H9 (cell line): Measurements from ENCODE around the gene ISG20L2. TPM values are rescaled to one million over a fixed set of nuclear protein-coding genes. Genes with fewer than 3 reads are reported as not detected.

Experiments
- DNase-seq: peaks from one replicate; pipeline ENCODE4 v3.0.0-alpha.2; 2017
- H2AFZ ChIP-seq: one replicate; pipeline ENCODE4 v1.6.1; 2013; ENCODE audit warnings: mild to moderate bottlenecking, low read length, control low read depth, moderate library complexity
- H2AK5ac ChIP-seq: 2 replicates; pipeline ENCODE4 v1.6.1; 2013; ENCODE audit warnings: low read length, control low read depth, mixed read lengths; ENCODE audit not compliant: insufficient read length
- H2BK120ac ChIP-seq: one replicate; pipeline ENCODE4 v1.6.1; 2013; ENCODE audit warnings: low read depth, mild to moderate bottlenecking, low read length, control low read depth, inconsistent platforms; ENCODE audit not compliant: poor library complexity, severe bottlenecking
- H2BK12ac ChIP-seq: 2 replicates; pipeline ENCODE4 v1.6.1; 2013; ENCODE audit warnings: low read length, control low read depth, mixed read lengths, low read depth; ENCODE audit not compliant: insufficient read length
- H2BK15ac ChIP-seq: 2 replicates; pipeline ENCODE4 v1.6.1; 2013; ENCODE audit warnings: low read depth, low read length, control low read depth
- H2BK20ac ChIP-seq: one replicate; pipeline ENCODE4 v1.6.1; 2013; ENCODE audit warnings: low read depth, mild to moderate bottlenecking, low read length, control low read depth, inconsistent platforms; ENCODE audit not compliant: poor library complexity, severe bottlenecking
- H2BK5ac ChIP-seq: 2 replicates; pipeline ENCODE4 v1.6.1; 2013; ENCODE audit warnings: low read length, control low read depth, mixed read lengths; ENCODE audit not compliant: insufficient read length
- H3K14ac ChIP-seq: 2 replicates; pipeline ENCODE4 v1.6.1; 2013; ENCODE audit warnings: low read length, control low read depth; ENCODE audit not compliant: insufficient read depth
- H3K18ac ChIP-seq: 2 replicates; pipeline ENCODE4 v1.6.1; 2013; ENCODE audit warnings: low read depth, mild to moderate bottlenecking, mixed read lengths, low read length, control low read depth; ENCODE audit not compliant: insufficient read length
- H3K23ac ChIP-seq: 2 replicates; pipeline ENCODE4 v1.6.1; 2013; ENCODE audit warnings: low read length, control low read depth, mixed read lengths, low read depth; ENCODE audit not compliant: insufficient read length
- H3K23me2 ChIP-seq: 2 replicates; pipeline ENCODE4 v1.6.1; 2013; ENCODE audit warnings: low read depth, mild to moderate bottlenecking, mixed read lengths, low read length, control low read depth; ENCODE audit not compliant: insufficient read length, poor library complexity, severe bottlenecking
- H3K27ac ChIP-seq: 2 replicates; pipeline ENCODE4 v1.5.1; 2013; ENCODE audit warnings: low read length, control low read depth, mixed read lengths, low read depth; ENCODE audit not compliant: insufficient read length
- H3K27me3 ChIP-seq: 2 replicates; pipeline ENCODE4 v1.6.1; 2013; ENCODE audit warnings: low read length, control low read depth, inconsistent platforms; ENCODE audit not compliant: insufficient read depth
- H3K4ac ChIP-seq: 2 replicates; pipeline ENCODE4 v1.6.1; 2013; ENCODE audit warnings: low read depth, mild to moderate bottlenecking, control low read depth, inconsistent platforms, low read length, moderate library complexity
- H3K4me1 ChIP-seq: 2 replicates; pipeline ENCODE4 v1.6.1; 2013; ENCODE audit warnings: low read length, control low read depth, inconsistent platforms; ENCODE audit not compliant: insufficient read depth
- H3K4me2 ChIP-seq: 2 replicates; pipeline ENCODE4 v1.6.1; 2013; ENCODE audit warnings: low read length, control low read depth, mixed read lengths; ENCODE audit not compliant: insufficient read length, insufficient read depth
- H3K56ac ChIP-seq: 2 replicates; pipeline ENCODE4 v1.6.1; 2013; ENCODE audit warnings: low read depth, mild to moderate bottlenecking, mixed read lengths, low read length, control low read depth; ENCODE audit not compliant: insufficient read length
- H3K79me1 ChIP-seq: 2 replicates; pipeline ENCODE4 v1.6.1; 2013; ENCODE audit warnings: low read depth, mild to moderate bottlenecking, moderate library complexity, low read length, control low read depth, inconsistent platforms; ENCODE audit not compliant: insufficient read depth, poor library complexity, severe bottlenecking
- H3K79me2 ChIP-seq: 2 replicates; pipeline ENCODE4 v1.6.1; 2013; ENCODE audit warnings: low read length, control low read depth, inconsistent platforms; ENCODE audit not compliant: insufficient read depth
- H3K9ac ChIP-seq: 2 replicates; pipeline ENCODE4 v1.6.1; 2013; ENCODE audit warnings: low read length, control low read depth, mixed read lengths; ENCODE audit not compliant: insufficient read length; ENCODE audit errors: extremely low read depth
- H3K9me3 ChIP-seq: one replicate; pipeline ENCODE4 v1.6.1; 2013; ENCODE audit warnings: low read depth, low read length, inconsistent platforms; ENCODE audit not compliant: control insufficient read depth
- H3T11ph ChIP-seq: one replicate; pipeline ENCODE4 v1.6.1; 2013; ENCODE audit warnings: mild to moderate bottlenecking, low read length, control low read depth, inconsistent platforms
- H4K20me1 ChIP-seq: one replicate; pipeline ENCODE4 v1.6.1; 2013; ENCODE audit not compliant: control insufficient read depth, insufficient read length, insufficient read depth
- H4K5ac ChIP-seq: 2 replicates; pipeline ENCODE4 v1.6.1; 2013; ENCODE audit warnings: low read depth, mild to moderate bottlenecking, mixed read lengths, low read length, control low read depth; ENCODE audit not compliant: insufficient read length
- H4K8ac ChIP-seq: replicated peaks from 2 replicates; pipeline ENCODE4 v1.6.1; 2013; ENCODE audit warnings: low read length, control low read depth, mixed read lengths, low read depth; ENCODE audit not compliant: insufficient read length
- H4K91ac ChIP-seq: 2 replicates; pipeline ENCODE4 v1.6.1; 2013; ENCODE audit warnings: low read depth, mild to moderate bottlenecking, moderate library complexity, mixed read lengths, low read length, control low read depth; ENCODE audit not compliant: insufficient read length
- H3K27ac Mint-ChIP-seq, 3 experiments: 2 replicates in 2 of 3; 3 replicates in 1 of 3; pipeline ENCODE4 v1.8.0; 2020 to 2021; ENCODE audit warnings: mixed read lengths in 3 of 3, mild to moderate bottlenecking in 1 of 3, moderate library complexity in 1 of 3
- H3K27me3 Mint-ChIP-seq: 2 replicates; pipeline ENCODE4 v1.8.0; 2021; ENCODE audit warnings: low read depth, mild to moderate bottlenecking, moderate library complexity, mixed read lengths
- H3K36me3 Mint-ChIP-seq, 3 experiments: 2 replicates in 2 of 3; 3 replicates in 1 of 3; pipeline ENCODE4 v1.8.0; 2020 to 2021; ENCODE audit warnings: low read depth in 3 of 3, mixed read lengths in 3 of 3; ENCODE audit not compliant: insufficient read depth in 1 of 3
- H3K4me1 Mint-ChIP-seq, 2 experiments: 2 replicates each; pipeline ENCODE4 v1.8.0; 2020; ENCODE audit warnings: mixed read lengths in 2 of 2
- H3K4me3 Mint-ChIP-seq, 2 experiments: 2 replicates in 1 of 2; 3 replicates in 1 of 2; pipeline ENCODE4 v1.8.0; 2020 to 2021; ENCODE audit warnings: mild to moderate bottlenecking in 2 of 2, mixed read lengths in 2 of 2, moderate library complexity in 1 of 2
- H3K9me3 Mint-ChIP-seq, 2 experiments: 2 replicates in 1 of 2; 3 replicates in 1 of 2; pipeline ENCODE4 v1.8.0; 2020; ENCODE audit warnings: mild to moderate bottlenecking in 2 of 2, mixed read lengths in 2 of 2, moderate library complexity in 1 of 2
- CTCF ChIP-seq: fragments of 200-600 bp; sonication (generic); conservative IDR thresholded peaks from 3 replicates; pipeline ENCODE4 v1.8.0; 2021; ENCODE audit warnings: antibody characterized with exemption, mild to moderate bottlenecking
- WGBS: extraction: QIAGEN DNeasy Blood & Tissue Kit; methylation state at CpG from one replicate; pipeline ENCODE4 v1.1.7; 2013; ENCODE audit warnings: missing lambda C conversion rate, low lambda C conversion rate, mixed read lengths; ENCODE audit not compliant: insufficient read length; ENCODE audit errors: extremely low coverage; 5-methylcytosine and 5-hydroxymethylcytosine counted together
- total RNA-seq: library from RNA; stranded (reverse); gene quantifications from 2 replicates; pipeline ENCODE4 v1.2.1, GENCODE V29; 2021

Gene ISG20L2
- total RNA-seq, 1 experiment from 2014 or later, result 57.6 TPM

DNA sequence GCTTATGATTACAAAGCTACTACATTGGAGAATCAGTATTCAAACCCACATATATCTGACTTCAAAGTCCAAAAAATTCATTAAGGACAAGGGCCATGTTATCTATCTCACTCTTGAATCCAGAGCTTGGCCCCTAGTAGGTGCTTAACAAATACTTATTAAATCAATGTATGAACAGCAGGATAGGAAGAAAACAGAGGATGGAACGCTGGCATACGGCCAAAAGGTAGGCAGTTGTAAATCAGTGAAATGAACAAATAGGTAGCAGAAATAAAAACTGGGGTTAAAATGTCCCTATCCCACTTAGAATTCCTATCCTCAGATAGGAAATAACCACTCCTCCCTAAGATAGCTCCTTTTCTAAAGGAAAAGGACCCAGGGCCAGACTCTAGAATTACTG, 10.3 kb upstream of the ISG20L2 start:
- peak overlapping the region; percentile 6 to 67; a peak in 2 of 5 replicates for H3K4me3 Mint-ChIP-seq
- H3K18ac ChIP-seq, result no peak overlapping the region
- DNase-seq, result no peak
- no peak overlapping the region for H3K4ac ChIP-seq
- H4K91ac ChIP-seq, result no peak overlapping the region
- H3K79me2 ChIP-seq, result no peaks in the 10 kb centered on the region
- H2AK5ac ChIP-seq, result no peak overlapping the region
- no peak overlapping the region for H2BK12ac ChIP-seq
- H3K4me2 ChIP-seq, result no peak overlapping the region
- peaks cover 11 to 37% (median 28%) of the 10 kb centered on the region in 3 experiments; a peak in 6 of 7 replicates for H3K36me3 Mint-ChIP-seq
- peaks cover 5% of the 10 kb centered on the region for H3K23me2 ChIP-seq
- H3K9ac ChIP-seq, result no peak overlapping the region
- no peak overlapping the region for H2AFZ ChIP-seq
- no peak for TF ChIP-seq CTCF
- no peak overlapping the region for H3K27ac Mint-ChIP-seq
- no peak overlapping the region for H3K23ac ChIP-seq
- no peaks in the 10 kb centered on the region for H3K9me3 ChIP-seq
- no peaks in the 10 kb centered on the region for H3K79me1 ChIP-seq
- H4K20me1 ChIP-seq, result no peaks in the 10 kb centered on the region
- H3K27me3 ChIP-seq, result no peaks in the 10 kb centered on the region
- no peak overlapping the region for H2BK120ac ChIP-seq
- H4K8ac ChIP-seq, result no peak overlapping the region
- peaks cover 14 to 19% of the 10 kb centered on the region in 2 experiments for H3K4me1 Mint-ChIP-seq
- no peak overlapping the region for H4K5ac ChIP-seq
- H3T11ph ChIP-seq, result no peak overlapping the region
- H2BK20ac ChIP-seq, result no peak overlapping the region
- H3K27me3 Mint-ChIP-seq, result no peaks in the 10 kb centered on the region
- H3K27ac ChIP-seq, result no peak overlapping the region
- H3K14ac ChIP-seq, result no peak overlapping the region
- no peak overlapping the region for H2BK5ac ChIP-seq
- WGBS, result no CpG with 5 or more reads among the region's 2 CpGs
- H3K56ac ChIP-seq, result no peak overlapping the region
- H3K9me3 Mint-ChIP-seq, result no peaks in the 10 kb centered on the region; a peak in 1 of 5 replicates
- H2BK15ac ChIP-seq, result no peak overlapping the region
- H3K4me1 ChIP-seq, result no peaks in the 10 kb centered on the region
